HuH-7.5 (cell line): Measurements from ENCODE around the gene CTNNA2.

Experiments used
- DNase-seq: peaks from one replicate; pipeline ENCODE4 v3.0.0; 2011; ENCODE audit warnings: low spot score

Gene CTNNA2

GRCh38 chr2:79789811-79790210 lies 277.0 kb downstream of the CTNNA2 start:
- no peak for DNase-seq

GRCh38 chr2:79792090-79792489 lies 279.2 kb downstream of the CTNNA2 start:
- no peak for DNase-seq

GRCh38 chr2:79793006-79793405 lies 280.2 kb downstream of the CTNNA2 start:
- DNase-seq: no peak

- no peak for DNase-seq
Measured at GRCh38 chr2:79796641-79797040, 283.8 kb downstream of the CTNNA2 start.

- no peak for DNase-seq
Measured at GRCh38 chr2:79798776-79799175, 285.9 kb downstream of the CTNNA2 start.

- DNase-seq: no peak
Measured at GRCh38 chr2:79799729-79800128, 286.9 kb downstream of the CTNNA2 start.

GRCh38 chr2:79801082-79801481 lies 288.2 kb downstream of the CTNNA2 start:
- DNase-seq: no peak

GRCh38 chr2:79817288-79817687 lies 304.4 kb downstream of the CTNNA2 start:
- DNase-seq: no peak

- no peak for DNase-seq
Measured at GRCh38 chr2:79820281-79820680, 307.4 kb downstream of the CTNNA2 start.

- no peak for DNase-seq
Measured at GRCh38 chr2:79822136-79822535, 309.3 kb downstream of the CTNNA2 start.

GRCh38 chr2:79824086-79824786 lies 311.4 kb downstream of the CTNNA2 start:
- no peak for DNase-seq

- DNase-seq: no peak
Measured at GRCh38 chr2:79827881-79828280, 315.0 kb downstream of the CTNNA2 start.

- no peak for DNase-seq
Measured at GRCh38 chr2:79830501-79830900, 317.6 kb downstream of the CTNNA2 start.

GRCh38 chr2:79831961-79832360 lies 319.1 kb downstream of the CTNNA2 start:
- no peak for DNase-seq

GRCh38 chr2:79832511-79833234 lies 319.8 kb downstream of the CTNNA2 start:
- DNase-seq: no peak

GRCh38 chr2:79833235-79833878 lies 320.5 kb downstream of the CTNNA2 start:
- DNase-seq: no peak

- DNase-seq: no peak
Measured at GRCh38 chr2:79835911-79836310, 323.1 kb downstream of the CTNNA2 start.

- DNase-seq: no peak
Measured at GRCh38 chr2:79844011-79844410, 331.2 kb downstream of the CTNNA2 start.

GRCh38 chr2:79846878-79847277 lies 334.0 kb downstream of the CTNNA2 start:
- DNase-seq: no peak

GRCh38 chr2:79849241-79849640 lies 336.4 kb downstream of the CTNNA2 start:
- DNase-seq: no peak

GRCh38 chr2:79849949-79850348 lies 337.1 kb downstream of the CTNNA2 start:
- no peak for DNase-seq

- DNase-seq: no peak
Measured at GRCh38 chr2:79850912-79851311, 338.1 kb downstream of the CTNNA2 start.
